GM15510 (cell line): ENCODE measurements around the gene FBXO45.

Experiments
- POLR2A ChIP-seq: IDR thresholded peaks from 3 replicates; pipeline ENCODE4 v1.6.1; 2011; ENCODE audit warnings: borderline replicate concordance; ENCODE audit not compliant: insufficient read length; ENCODE audit errors: extremely low read depth

The FBXO45 gene

DNA sequence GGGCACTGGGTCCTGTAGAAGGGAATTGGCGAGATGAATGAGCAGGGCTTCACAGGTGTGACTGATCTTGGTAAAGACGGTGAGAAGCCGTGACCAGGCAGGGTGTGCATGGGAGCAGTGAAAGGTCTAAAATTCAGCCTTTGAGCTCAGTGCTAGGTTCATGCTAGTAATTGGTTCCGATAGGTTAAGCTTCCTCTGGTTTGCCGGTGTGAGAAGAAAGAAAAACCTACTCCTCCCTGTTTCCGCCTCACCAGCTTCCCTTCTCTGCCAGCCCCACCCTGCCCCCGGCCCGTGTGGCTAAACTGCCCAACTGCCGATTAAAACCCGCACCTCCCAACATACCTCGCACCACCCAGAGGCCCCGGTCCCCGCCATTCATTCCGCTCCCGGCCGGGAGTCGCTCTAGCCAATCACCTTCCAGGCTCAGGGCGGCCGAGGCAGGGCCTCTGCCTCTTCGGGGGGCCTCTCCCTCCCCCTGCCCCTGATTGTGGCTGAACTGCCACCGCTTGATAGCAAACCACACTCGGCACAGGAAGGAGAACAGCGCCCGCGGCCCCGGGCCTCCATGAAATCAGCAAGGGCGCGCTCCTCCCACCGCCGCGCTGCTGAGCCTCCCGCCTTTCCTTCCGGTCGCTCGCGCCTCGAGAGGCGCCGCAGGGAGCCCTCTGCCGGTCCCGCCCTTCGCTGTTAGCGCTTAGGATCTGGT, 63.7 kb downstream of the FBXO45 start:
- peak; percentile 72 for TF ChIP-seq POLR2A

DNA sequence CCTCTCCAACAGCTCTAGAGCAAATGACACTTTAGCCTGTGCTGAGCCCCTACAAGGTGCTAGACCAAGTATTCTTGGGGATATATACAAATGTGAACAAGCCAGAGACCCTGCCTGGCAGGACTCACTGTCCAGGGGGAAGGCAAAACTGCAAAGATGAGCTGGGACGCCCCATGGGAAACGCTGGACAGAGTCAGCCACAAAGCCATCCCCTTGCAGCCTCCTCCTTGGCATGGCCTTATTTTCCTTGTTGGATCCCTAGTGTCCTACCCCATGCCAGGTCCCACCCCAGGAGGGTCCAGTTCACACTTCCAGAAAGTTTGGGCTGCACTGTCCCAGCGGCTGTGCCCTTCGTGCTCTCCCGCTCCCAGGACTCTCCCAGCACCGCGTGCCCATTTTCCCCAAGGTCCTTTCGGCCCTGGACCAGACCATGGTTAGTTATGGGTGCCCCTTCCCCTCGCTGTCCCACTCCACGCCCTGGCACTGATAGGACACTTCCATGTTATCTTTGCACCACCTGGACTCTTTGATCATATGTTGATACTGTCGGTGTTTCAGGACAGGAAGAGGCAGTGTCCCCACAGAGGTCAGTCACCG, 65.2 kb downstream of the FBXO45 start:
- peak; percentile 31 for TF ChIP-seq POLR2A

DNA sequence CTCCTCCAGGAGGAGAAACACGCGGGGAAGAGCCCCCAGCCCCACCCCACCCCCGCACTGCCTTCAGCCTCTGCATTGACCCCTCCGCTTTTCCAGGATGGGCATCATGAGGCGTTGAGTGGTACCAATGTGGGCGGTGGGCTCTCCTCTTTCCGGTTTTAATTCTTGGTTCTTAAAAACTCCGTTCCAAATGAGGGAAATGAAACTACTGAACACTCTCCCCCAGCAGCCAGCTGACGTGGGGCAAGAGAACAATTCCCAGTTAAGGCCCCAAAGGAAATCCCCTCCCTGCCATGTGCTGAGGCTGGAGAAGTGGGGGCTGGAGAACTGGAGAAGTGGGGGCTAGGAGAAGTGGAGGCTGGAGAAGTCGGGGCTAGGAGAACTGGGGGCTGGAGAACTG, 65.8 kb downstream of the FBXO45 start:
- no peak for TF ChIP-seq POLR2A

DNA sequence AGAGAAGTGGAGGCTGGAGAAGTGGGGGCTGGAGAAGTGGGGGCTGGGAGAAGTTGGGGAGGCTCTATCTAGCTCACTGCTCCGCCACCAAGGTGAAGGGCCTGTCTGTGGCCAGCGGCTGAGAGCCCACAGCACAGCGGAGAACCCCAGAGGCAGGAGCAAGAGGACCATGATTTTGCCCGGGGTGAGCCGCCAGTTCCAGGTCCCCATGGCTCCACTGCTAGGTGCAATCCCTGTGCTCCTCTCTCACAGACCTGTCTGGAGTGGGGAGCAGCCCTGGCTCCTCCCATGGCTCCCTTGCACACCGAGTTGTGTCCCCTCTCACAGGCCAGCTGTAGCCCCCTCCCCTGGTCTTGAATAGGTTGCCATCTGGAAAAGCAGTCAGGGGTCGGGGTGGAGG, 66.4 kb downstream of the FBXO45 start:
- no peak for TF ChIP-seq POLR2A

DNA sequence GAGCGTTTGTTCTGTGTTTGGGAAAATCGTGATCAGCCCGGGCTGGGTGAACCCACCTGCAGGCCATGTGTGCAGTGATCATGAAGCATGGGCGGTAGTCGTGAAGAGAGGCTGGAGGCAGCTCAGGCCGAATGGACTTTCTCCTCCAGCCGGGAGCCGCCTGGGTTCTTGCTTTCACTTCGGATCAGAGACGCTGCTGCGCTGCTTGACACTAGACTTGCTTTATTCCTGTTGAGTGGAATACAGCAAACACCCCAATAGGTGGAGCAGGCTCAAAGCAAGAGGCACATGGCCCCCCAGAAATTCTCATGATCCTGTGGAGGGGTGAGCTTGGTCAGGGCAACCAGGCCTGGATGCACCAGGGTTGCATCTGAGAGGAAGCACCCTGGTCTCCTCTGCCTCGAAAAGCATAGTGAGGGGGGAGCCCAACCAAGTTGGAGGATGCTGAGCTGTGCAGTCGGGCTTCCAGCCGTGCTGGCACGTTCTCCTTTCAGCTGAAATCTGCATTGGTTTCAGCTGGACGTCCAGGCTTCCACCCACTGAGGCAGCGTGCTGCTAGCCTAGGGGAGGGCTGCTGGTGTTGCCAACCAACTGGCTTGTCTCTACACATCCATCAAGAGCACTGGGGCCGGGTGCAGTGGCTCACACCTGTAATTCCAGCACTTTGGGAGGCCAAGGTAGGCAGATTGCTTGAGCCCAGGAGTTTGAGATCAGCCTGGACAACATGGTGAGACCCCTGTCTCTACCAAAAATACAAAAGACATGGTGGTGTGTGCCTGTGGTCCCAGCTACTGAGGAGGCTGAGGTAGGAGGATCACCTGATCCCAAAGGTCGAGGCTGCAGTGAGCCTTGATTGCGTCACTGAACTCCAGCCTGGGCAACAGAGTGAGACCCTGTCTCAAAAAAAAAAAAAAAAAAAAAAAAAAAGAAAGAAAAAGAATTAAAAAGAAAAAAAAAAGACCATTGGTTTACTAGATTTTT, 68.2 kb downstream of the FBXO45 start:
- TF ChIP-seq POLR2A = no peak
